ENCODE results near the gene RGPD8. TPM values are rescaled to one million over a fixed set of nuclear protein-coding genes. Genes with fewer than 3 reads are reported as not detected.

The RGPD8 gene
- total and polyA plus RNA-seq, 10 of the 15 experiments (the other 5 are each of a cell fraction or from before 2014, with no cell fraction given), result 0.24 to 9.6 (median 4.2) TPM

GRCh38 chr2:112481050-112481527 is 47.6 kb upstream of the RGPD8 start (continued):
- TF ChIP-seq ZBTB33 (IDR thresholded peaks at IDR 0.05) (no peak), NRF1 (conservative IDR thresholded peaks at IDR 0.05; ENCODE audit: low read depth, low read length) (no peak), SMC3 (IDR thresholded peaks at IDR 0.05; ENCODE audit: borderline replicate concordance, low read length) (peak; percentile 79), HDGF (IDR thresholded peaks at IDR 0.05) (no peak), YBX1 (IDR thresholded peaks at IDR 0.05) (no peak), ZBTB11 (CRISPR knock-in tag; IDR thresholded peaks at IDR 0.05) (no peak), YY1 (IDR thresholded peaks at IDR 0.05; ENCODE audit: low read depth, low read length) (peak; percentile 72), ETV6 (conservative IDR thresholded peaks at IDR 0.05 in 1 of 2, IDR thresholded peaks at IDR 0.05 in 1 of 2; ENCODE audit: borderline replicate concordance in 1 of 2, low read depth in 1 of 2) (0 out of 4 replicates have a peak, but pooled peaks of 1 of the 2 experiments have one; percentile 12), IKZF1 (conservative IDR thresholded peaks at IDR 0.05) (peak; percentile 60), NFIC (IDR thresholded peaks at IDR 0.05; ENCODE audit: low read depth, low read length) (no peak), ZSCAN29 (IDR thresholded peaks at IDR 0.05) (no peak), EZH2 (IDR thresholded peaks at IDR 0.05; ENCODE audit: borderline replicate concordance, control insufficient read depth, low read depth, low read length) (no peak), JUND (IDR thresholded peaks at IDR 0.05; ENCODE audit: low read depth, low read length) (no peak), POU2F2 (IDR thresholded peaks at IDR 0.05; ENCODE audit: borderline replicate concordance, low read depth, low read length) (no peak), ASH2L (IDR thresholded peaks at IDR 0.05; ENCODE audit: borderline replicate concordance, low read depth) (no peak), SPI1 (IDR thresholded peaks at IDR 0.05; ENCODE audit: borderline replicate concordance, insufficient read depth, low read depth, low read length) (no peak), ZNF384 (IDR thresholded peaks at IDR 0.05; ENCODE audit: borderline replicate concordance, low read depth, low read length) (no peak), SMARCA5 (IDR thresholded peaks at IDR 0.05) (peak; percentile 90), GATAD2B (conservative IDR thresholded peaks at IDR 0.05; ENCODE audit: low read depth) (no peak), NR2C1 (IDR thresholded peaks at IDR 0.05) (no peak), EED (IDR thresholded peaks at IDR 0.05; ENCODE audit: low read depth) (peak; percentile 44; the same call in 1 of the 2 replicates)
- TF ChIP-seq, protein P1, sequence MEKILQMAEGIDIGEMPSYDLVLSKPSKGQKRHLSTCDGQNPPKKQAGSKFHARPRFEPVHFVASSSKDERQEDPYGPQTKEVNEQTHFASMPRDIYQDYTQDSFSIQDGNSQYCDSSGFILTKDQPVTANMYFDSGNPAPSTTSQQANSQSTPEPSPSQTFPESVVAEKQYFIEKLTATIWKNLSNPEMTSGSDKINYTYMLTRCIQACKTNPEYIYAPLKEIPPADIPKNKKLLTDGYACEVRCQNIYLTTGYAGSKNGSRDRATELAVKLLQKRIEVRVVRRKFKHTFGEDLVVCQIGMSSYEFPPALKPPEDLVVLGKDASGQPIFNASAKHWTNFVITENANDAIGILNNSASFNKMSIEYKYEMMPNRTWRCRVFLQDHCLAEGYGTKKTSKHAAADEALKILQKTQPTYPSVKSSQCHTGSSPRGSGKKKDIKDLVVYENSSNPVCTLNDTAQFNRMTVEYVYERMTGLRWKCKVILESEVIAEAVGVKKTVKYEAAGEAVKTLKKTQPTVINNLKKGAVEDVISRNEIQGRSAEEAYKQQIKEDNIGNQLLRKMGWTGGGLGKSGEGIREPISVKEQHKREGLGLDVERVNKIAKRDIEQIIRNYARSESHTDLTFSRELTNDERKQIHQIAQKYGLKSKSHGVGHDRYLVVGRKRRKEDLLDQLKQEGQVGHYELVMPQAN (conservative IDR thresholded peaks at IDR 0.05), result no peak; the same call in 1 of the 2 replicates
- TF ChIP-seq, protein P2, sequence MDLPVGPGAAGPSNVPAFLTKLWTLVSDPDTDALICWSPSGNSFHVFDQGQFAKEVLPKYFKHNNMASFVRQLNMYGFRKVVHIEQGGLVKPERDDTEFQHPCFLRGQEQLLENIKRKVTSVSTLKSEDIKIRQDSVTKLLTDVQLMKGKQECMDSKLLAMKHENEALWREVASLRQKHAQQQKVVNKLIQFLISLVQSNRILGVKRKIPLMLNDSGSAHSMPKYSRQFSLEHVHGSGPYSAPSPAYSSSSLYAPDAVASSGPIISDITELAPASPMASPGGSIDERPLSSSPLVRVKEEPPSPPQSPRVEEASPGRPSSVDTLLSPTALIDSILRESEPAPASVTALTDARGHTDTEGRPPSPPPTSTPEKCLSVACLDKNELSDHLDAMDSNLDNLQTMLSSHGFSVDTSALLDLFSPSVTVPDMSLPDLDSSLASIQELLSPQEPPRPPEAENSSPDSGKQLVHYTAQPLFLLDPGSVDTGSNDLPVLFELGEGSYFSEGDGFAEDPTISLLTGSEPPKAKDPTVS (IDR thresholded peaks at IDR 0.05; ENCODE audit: low read depth, low read length), result no peak

Measured in GM12878 (cell line).